Liver (tissue), 9 donors: ENCODE results near the gene CCT6A. TPM values are rescaled to one million over a fixed set of nuclear protein-coding genes. Genes with fewer than 3 reads are reported as not detected.
"Not testable (repeated sequence)": the region's sequence is repeated elsewhere in the genome, so short reads cannot be mapped to it uniquely, and the experiment has no call there.

Source experiments
- DNase-seq: peaks from one replicate; pipeline ENCODE4 v3.0.0-alpha.2; 2017; ENCODE audit warnings: low spot score
- H3K27ac ChIP-seq, 2 donors: one replicate each; pipeline ENCODE4 v1.7.0; 2013; ENCODE audit warnings: inconsistent platforms in 2 of 2, low read length in 2 of 2, control low read depth in 1 of 2, low read depth in 1 of 2, mild to moderate bottlenecking in 1 of 2
- H3K27me3 ChIP-seq, 4 donors: one replicate each; pipeline versions ENCODE4 v1.6.1 to v1.7.0; 2013; ENCODE audit warnings: low read length in 3 of 4, inconsistent platforms in 1 of 4, mild to moderate bottlenecking in 1 of 4, moderate library complexity in 1 of 4; ENCODE audit not compliant: control insufficient read depth in 4 of 4, insufficient read depth in 4 of 4
- H3K36me3 ChIP-seq, 4 donors: one replicate each; pipeline versions ENCODE4 v1.6.1 to v1.7.0; 2013; ENCODE audit warnings: low read length in 3 of 4, mild to moderate bottlenecking in 3 of 4, low read depth in 1 of 4, moderate library complexity in 1 of 4; ENCODE audit not compliant: control insufficient read depth in 4 of 4, insufficient read depth in 3 of 4
- H3K4me1 ChIP-seq, 4 donors: one replicate each; pipeline versions ENCODE4 v1.6.1 to v1.7.0; 2013; ENCODE audit warnings: low read length in 3 of 4, mild to moderate bottlenecking in 3 of 4, moderate library complexity in 1 of 4; ENCODE audit not compliant: control insufficient read depth in 4 of 4, insufficient read depth in 4 of 4
- H3K4me3 ChIP-seq, 3 donors: one replicate each; pipeline versions ENCODE4 v1.6.1 to v1.7.0; 2013; ENCODE audit warnings: low read length in 3 of 3, control low read depth in 1 of 3, low read depth in 1 of 3, mild to moderate bottlenecking in 1 of 3
- H3K9ac ChIP-seq, 2 donors: one replicate each; pipeline ENCODE4 v1.7.0; 2013; ENCODE audit warnings: low read length in 2 of 2, mild to moderate bottlenecking in 2 of 2, moderate library complexity in 2 of 2, control low read depth in 1 of 2, low read depth in 1 of 2
- H3K9me3 ChIP-seq, 4 donors: one replicate each; pipeline versions ENCODE4 v1.6.1 to v1.7.0; 2013; ENCODE audit warnings: low read length in 3 of 4; ENCODE audit not compliant: control insufficient read depth in 4 of 4
- CTCF ChIP-seq: fragments of 150-350 bp; IDR thresholded peaks from 2 replicates; pipeline ENCODE4 v1.5.1; 2017; ENCODE audit warnings: improper control_type of control experiment, low read depth, low read length; ENCODE audit not compliant: missing input control
- EGR1 ChIP-seq, 2 donors: IDR thresholded peaks; 2 replicates each; pipeline ENCODE4 v1.6.1; 2016 to 2018; ENCODE audit warnings: antibody characterized with exemption in 2 of 2, low read depth in 2 of 2
- FOXA1 ChIP-seq: IDR thresholded peaks from 2 replicates; pipeline ENCODE4 v1.6.1; 2016; ENCODE audit warnings: antibody characterized with exemption
- FOXA2 ChIP-seq: IDR thresholded peaks from 2 replicates; pipeline ENCODE4 v1.6.1; 2016; ENCODE audit warnings: antibody characterized with exemption
- GABPA ChIP-seq, 2 donors: IDR thresholded peaks in 1 of 2; conservative IDR thresholded peaks in 1 of 2; 2 replicates each; pipeline ENCODE4 v1.6.1; 2016; ENCODE audit warnings: antibody characterized with exemption in 2 of 2, mild to moderate bottlenecking in 1 of 2, moderate library complexity in 1 of 2
- HNF4A ChIP-seq, 2 donors: conservative IDR thresholded peaks; 2 replicates each; pipeline ENCODE4 v1.6.1; 2016; ENCODE audit warnings: antibody characterized with exemption in 2 of 2, mild to moderate bottlenecking in 2 of 2
- HNF4G ChIP-seq: IDR thresholded peaks from 2 replicates; pipeline ENCODE4 v1.6.1; 2016; ENCODE audit warnings: antibody characterized with exemption
- JUND ChIP-seq, 2 donors: IDR thresholded peaks; 2 replicates each; pipeline ENCODE4 v1.6.1; 2016; ENCODE audit warnings: antibody characterized with exemption in 2 of 2
- MAX ChIP-seq: IDR thresholded peaks from 2 replicates; pipeline ENCODE4 v1.6.1; 2016; ENCODE audit warnings: antibody characterized with exemption
- NR2F2 ChIP-seq: IDR thresholded peaks from 2 replicates; pipeline ENCODE4 v1.6.1; 2016; ENCODE audit warnings: antibody characterized with exemption
- RAD21 ChIP-seq, 2 donors: IDR thresholded peaks; 2 replicates each; pipeline ENCODE4 v1.6.1; 2016; ENCODE audit warnings: antibody characterized with exemption in 2 of 2, mild to moderate bottlenecking in 2 of 2
- RXRA ChIP-seq, 2 donors: IDR thresholded peaks; 2 replicates each; pipeline ENCODE4 v1.6.1; 2017 to 2018; ENCODE audit warnings: antibody characterized with exemption in 2 of 2, mild to moderate bottlenecking in 1 of 2
- SP1 ChIP-seq: IDR thresholded peaks from 2 replicates; pipeline ENCODE4 v1.6.1; 2018; ENCODE audit warnings: antibody characterized with exemption, mild to moderate bottlenecking
- TAF1 ChIP-seq: conservative IDR thresholded peaks from 2 replicates; pipeline ENCODE4 v1.6.1; 2016; ENCODE audit warnings: antibody characterized with exemption, mild to moderate bottlenecking
- YY1 ChIP-seq: IDR thresholded peaks from 2 replicates; pipeline ENCODE4 v1.6.1; 2016; ENCODE audit warnings: antibody characterized with exemption, mild to moderate bottlenecking
- ZBTB33 ChIP-seq: IDR thresholded peaks from 2 replicates; pipeline ENCODE4 v1.6.1; 2016; ENCODE audit warnings: antibody characterized with exemption
- WGBS: extraction: QIAGEN DNeasy Blood & Tissue Kit; methylation state at CpG from one replicate; pipeline ENCODE4 v1.1.7; 2013; 5-methylcytosine and 5-hydroxymethylcytosine counted together
- polyA plus RNA-seq, 2 donors: library from polyadenylated mRNA; stranded (reverse) in 1 of 2; unstranded in 1 of 2; fragments of 200-250 nt in 1 of 2; fragments of >200 nt in 1 of 2; fragmentation: Nextera tagmentation in 1 of 2; extraction: Ambion mirVana in 1 of 2; gene quantifications; one replicate each; pipeline versions ENCODE4 v1.2.1 to v1.2.3, GENCODE V29; 2013 to 2015
- total RNA-seq, 2 donors: library from RNA; depleted of rRNA; stranded (reverse); fragments of >200 nt; gene quantifications; one replicate each; pipeline ENCODE4 v1.2.3, GENCODE V29; 2014
- donor health status: healthy.
- donor health status: healthy.
- donor health status: healthy.
- donor health status: healthy.
- donor health status: healthy.

Gene CCT6A
- total and polyA plus RNA-seq, 4 donors: 44.6 to 80.0 (median 49.1) TPM

- 84% methylated on average over 3 of the region's 3 CpGs for WGBS
- no peaks in the 10 kb centered on the region for H3K27me3 ChIP-seq
- TF ChIP-seq RXRA (IDR thresholded peaks at IDR 0.05): no peak
- no peak for TF ChIP-seq ZBTB33
- no peak for TF ChIP-seq HNF4A (conservative IDR thresholded peaks at IDR 0.05)
- no peak for TF ChIP-seq GABPA (IDR thresholded peaks at IDR 0.05 in 1 of 2, conservative IDR thresholded peaks at IDR 0.05 in 1 of 2)
- TF ChIP-seq HNF4G: no peak
- no peak for TF ChIP-seq RAD21 (IDR thresholded peaks at IDR 0.05)
- no peak for TF ChIP-seq JUND (IDR thresholded peaks at IDR 0.05)
- no peak for TF ChIP-seq MAX
- TF ChIP-seq NR2F2: no peak
- TF ChIP-seq CTCF: no peak
- no peak for TF ChIP-seq FOXA1
- TF ChIP-seq EGR1 (IDR thresholded peaks at IDR 0.05; ENCODE audit: low read depth in 2 of 2): no peak
- no peak for TF ChIP-seq SP1
- no peak for TF ChIP-seq FOXA2
- TF ChIP-seq TAF1: no peak
- TF ChIP-seq YY1: no peak
- peaks cover 0 to 5% (median 2%) of the 10 kb centered on the region in 4 donors for H3K36me3 ChIP-seq
- no peak for DNase-seq
- H3K4me1 ChIP-seq: peaks cover 1 to 13% (median 7%) of the 10 kb centered on the region in 4 donors
- H3K4me3 ChIP-seq: no peak overlapping the region
- no peak overlapping the region for H3K9ac ChIP-seq
- no peaks in the 10 kb centered on the region for H3K9me3 ChIP-seq
- no peak overlapping the region for H3K27ac ChIP-seq
Measured at GRCh38 chr7:56091591-56091990, 40.0 kb downstream of the CCT6A start.

- peak; percentile 26 to 45 for TF ChIP-seq HNF4A (conservative IDR thresholded peaks at IDR 0.05)
- H3K27me3 ChIP-seq, H3K4me3 ChIP-seq, H3K36me3 ChIP-seq, DNase-seq, H3K9ac ChIP-seq, H3K9me3 ChIP-seq: not testable (repeated sequence)
- Histone ChIP-seq H3K27ac (peak overlapping the region in 1 of 2 donors; percentile 14), H3K4me1 (peaks cover 1 to 13% (median 7%) of the 10 kb centered on the region in 4 donors)
- WGBS: 37% methylated on average over 6 of the region's 6 CpGs
Measured at GRCh38 chr7:56092388-56092787, 40.8 kb downstream of the CCT6A start.
